Measurements from ENCODE around the gene PRKCZ.
A peak's percentile ranks its signal among the peaks of the same experiment; 100 is the strongest.

Gene PRKCZ

DNA sequence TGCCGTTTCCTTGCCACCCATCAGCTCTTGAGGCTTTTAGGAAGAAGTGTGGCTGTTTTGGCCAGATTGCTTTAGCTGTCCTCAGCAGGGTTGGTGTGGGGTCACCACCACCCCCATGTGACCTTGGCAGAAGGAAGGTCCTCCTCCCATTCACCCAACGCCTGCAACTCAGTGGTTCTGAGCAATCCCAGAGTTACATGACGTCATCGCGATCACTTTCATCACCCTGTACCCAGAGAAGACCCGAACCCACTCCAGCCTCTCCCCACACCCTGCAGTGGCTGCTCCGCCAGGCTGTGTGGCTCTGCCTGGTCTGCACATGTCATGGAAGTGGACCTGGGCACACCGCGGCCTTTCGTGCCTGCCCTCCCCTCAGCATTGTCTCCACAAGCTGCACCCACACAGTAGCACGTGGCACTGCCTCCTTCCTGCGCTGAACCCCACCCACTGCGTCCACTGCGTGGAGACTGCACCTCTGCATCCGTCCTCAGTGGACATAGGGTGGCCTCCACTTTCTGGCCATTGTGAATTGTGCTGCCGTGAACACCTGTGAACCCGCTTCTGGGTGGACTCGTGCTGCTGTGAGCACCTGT, 127.8 kb downstream of the PRKCZ start:
- DNase-seq (ENCODE audit: low read depth in 2 of 2) = no peak

DNA sequence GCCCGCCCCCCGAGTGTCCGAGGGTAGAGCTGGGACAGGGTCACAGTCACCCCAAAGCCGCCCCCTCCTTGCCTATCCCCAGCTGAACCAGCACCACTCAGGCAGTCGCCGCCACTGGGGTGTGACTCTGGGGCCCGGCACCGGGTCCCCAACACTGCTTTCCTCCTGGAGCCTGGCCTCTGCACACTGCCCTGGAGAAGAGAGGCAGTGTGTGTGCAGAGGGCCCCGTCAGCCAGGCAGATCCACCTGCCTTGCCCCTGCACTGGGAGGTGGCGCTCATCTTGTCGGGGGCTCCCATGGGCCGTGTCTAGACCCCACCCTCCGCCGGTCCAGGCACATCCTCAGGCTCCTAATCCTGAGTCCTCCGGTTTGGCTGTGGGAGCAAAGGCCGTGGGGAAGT, 128.7 kb downstream of the PRKCZ start:
- DNase-seq (ENCODE audit: low read depth in 2 of 2) = no peak

DNA sequence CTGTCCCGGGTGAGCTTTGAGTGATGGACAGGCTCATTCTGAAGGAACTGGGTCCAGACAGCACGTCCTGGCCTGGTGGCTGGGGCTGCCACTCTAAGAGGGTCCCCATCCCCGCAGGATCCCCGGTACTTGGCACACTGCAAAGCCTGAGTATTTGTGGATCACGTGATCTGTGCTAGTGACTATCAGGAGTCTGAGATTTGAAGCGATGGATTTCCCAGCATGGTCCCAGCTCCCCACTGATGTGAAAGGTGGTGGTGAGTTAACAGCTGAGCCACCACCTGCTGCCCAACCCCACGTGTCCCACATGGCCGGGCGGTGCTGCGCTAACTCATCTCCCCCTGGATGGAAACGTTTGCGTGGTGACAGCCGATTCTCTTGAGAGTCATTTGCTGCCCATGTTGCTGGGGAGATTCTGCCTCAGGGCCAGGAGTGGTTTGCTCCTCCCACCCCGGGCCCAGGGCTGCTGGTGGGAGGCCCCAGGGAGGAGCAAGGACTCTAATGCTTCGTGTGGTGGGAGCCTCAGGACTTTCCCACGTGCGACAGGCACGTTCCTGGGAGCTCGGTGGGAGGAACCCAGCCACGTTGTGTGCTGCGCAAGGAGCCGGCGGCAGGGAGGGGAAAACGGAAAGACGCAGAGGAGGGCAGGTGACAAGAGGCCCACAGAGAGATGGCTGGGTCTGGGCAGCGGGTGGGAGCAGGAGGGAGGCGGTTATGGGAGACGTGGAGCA, 129.2 kb downstream of the PRKCZ start:
- DNase-seq (ENCODE audit: low read depth in 2 of 2) = no peak

DNA sequence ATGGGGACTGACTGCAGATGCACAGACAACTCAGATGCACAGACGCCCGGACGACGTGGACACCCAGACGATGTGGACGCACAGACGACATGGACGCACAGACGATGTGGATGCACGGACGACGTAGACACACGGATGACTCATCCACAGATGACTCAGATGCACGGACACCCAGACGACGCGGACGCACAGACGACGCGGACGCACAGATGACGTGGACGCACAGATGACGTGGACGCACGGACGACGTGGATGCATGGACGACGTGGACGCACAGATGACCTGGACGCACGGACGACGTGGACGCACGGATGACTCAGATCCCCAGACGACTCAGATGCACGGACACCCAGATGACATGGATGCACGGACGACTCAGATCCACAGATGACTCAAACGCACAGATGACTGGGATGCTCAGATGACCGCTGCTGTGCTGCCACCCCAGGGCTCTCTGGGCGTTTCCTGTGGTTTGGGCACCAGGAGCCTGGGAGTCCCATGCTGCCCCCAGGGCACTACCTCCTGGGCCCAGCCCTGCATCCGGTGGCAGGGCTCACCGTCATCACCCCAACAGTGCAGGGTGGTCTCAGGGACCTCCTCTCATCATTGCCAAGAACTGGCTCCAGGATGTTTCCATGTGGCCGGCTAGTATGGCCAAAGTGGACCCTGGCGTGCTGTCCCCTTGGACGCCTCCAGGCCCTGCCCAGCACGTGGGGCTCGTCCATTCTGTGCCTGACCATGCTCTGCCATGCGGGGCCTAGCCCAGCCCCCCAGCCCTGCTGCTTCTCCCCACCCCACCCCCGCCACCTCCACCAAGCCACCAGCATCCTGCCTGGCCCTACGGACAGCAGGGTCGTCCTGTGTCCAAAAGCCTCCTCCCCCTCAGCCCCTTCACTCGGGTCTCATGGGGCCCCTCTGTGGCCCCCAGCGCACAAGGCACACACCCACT, 130.4 kb downstream of the PRKCZ start:
- DNase-seq (ENCODE audit: low read depth in 2 of 2) = no peak

DNA sequence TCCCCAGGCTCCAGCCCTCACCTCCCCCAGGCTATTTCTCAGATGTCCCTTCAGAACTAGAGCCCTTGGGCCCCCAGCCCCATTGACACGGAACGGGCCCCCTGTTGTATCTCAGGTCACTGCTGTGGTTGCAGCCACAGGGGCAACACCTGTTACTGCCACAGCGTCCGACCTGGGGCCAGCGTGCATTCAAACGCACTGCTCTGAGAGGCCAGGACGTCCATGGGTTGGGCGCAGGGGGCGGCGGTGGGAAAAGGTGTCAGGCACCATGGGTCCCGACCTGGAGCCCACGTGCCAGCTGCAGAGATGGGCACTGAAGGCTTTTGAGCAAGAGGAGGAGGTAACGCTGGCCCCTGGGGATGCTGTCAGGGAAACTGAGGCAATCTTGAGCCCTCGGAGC, 131.1 kb downstream of the PRKCZ start:
- no peak for DNase-seq (ENCODE audit: low read depth in 2 of 2)

DNA sequence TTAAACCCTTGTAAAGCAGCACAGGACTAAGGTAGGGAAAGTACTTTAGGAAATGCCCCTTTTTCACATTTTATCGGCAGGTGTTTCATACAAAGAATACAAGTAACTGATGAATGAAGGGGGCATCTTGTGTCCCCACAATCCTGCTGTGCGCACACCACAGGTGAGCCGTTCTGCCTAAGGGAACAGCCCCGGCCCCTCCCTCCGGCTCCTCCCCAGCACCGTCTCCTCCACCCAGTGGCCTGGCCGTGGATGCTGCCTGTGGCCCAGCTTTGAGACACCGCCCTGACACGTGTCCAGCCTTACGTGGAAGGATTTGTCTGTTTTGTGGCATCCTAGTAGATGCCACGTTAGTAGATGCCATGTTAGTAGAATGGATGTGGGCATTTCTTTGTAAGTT, 131.5 kb downstream of the PRKCZ start:
- DNase-seq (ENCODE audit: low read depth in 2 of 2) = no peak

DNA sequence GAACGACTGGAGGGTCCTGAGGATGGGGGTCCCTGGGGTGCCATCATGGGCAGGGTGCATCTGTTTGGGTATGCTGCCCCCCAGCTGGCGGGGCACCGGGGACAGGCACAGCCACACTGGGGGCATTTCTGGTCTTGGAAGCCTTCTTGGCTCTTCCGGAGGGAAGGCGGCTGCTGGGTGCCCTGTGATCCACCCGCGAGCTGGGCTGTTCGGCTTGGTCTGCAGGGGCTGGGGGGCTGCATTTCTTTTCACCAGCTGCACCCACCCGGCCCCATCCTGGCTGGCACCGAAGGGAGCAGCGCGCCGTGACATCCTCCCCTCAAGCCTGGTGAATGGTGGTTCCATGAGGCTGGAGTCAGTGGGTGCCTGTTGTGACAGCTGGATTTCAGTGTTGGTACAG, 132.2 kb downstream of the PRKCZ start:
- no peak for DNase-seq (ENCODE audit: low read depth in 2 of 2)

DNA sequence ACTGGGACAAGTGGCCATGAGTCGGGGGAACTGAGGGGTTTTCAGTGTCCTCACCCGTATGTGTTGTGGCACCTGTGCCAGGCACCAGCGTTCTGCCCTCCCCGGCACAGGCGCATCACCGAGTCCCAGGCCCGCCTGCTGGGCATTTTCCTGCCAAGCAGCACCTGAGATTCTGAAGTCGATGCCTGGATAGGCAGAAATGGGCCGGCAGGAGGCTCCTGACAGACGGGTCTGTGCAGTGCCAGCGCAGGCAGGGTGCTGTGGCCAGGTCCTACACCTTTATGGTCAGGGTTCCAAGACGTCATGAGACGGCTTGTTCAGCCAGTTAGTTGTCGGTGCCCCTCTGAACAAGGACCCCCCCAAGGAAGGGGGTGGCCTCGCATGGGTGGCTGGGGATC, 133.7 kb downstream of the PRKCZ start:
- DNase-seq (ENCODE audit: low read depth in 2 of 2) = no peak

DNA sequence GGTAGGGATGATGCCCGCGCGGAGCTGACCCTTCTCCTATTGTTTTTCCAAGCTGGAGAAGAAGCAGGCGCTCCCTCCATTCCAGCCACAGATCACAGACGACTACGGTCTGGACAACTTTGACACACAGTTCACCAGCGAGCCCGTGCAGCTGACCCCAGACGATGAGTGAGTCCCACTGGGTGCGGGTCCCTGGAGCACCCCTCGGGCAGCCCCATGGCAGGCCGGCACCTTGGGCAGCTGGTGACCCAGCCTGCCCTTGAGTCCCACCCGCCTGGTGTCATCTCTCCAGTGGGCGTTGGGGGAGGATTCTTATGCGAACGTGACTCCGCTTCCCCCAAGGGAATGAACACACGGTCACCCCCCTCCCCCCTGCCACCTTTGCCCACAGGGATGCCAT, 134.3 kb downstream of the PRKCZ start:
- no peak for DNase-seq (ENCODE audit: low read depth in 2 of 2)

DNA sequence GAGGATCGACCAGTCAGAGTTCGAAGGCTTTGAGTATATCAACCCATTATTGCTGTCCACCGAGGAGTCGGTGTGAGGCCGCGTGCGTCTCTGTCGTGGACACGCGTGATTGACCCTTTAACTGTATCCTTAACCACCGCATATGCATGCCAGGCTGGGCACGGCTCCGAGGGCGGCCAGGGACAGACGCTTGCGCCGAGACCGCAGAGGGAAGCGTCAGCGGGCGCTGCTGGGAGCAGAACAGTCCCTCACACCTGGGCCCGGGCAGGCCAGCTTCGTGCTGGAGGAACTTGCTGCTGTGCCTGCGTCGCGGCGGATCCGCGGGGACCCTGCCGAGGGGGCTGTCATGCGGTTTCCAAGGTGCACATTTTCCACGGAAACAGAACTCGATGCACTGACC, 134.7 kb downstream of the PRKCZ start:
- no peak for DNase-seq (ENCODE audit: low read depth in 2 of 2)

DNA sequence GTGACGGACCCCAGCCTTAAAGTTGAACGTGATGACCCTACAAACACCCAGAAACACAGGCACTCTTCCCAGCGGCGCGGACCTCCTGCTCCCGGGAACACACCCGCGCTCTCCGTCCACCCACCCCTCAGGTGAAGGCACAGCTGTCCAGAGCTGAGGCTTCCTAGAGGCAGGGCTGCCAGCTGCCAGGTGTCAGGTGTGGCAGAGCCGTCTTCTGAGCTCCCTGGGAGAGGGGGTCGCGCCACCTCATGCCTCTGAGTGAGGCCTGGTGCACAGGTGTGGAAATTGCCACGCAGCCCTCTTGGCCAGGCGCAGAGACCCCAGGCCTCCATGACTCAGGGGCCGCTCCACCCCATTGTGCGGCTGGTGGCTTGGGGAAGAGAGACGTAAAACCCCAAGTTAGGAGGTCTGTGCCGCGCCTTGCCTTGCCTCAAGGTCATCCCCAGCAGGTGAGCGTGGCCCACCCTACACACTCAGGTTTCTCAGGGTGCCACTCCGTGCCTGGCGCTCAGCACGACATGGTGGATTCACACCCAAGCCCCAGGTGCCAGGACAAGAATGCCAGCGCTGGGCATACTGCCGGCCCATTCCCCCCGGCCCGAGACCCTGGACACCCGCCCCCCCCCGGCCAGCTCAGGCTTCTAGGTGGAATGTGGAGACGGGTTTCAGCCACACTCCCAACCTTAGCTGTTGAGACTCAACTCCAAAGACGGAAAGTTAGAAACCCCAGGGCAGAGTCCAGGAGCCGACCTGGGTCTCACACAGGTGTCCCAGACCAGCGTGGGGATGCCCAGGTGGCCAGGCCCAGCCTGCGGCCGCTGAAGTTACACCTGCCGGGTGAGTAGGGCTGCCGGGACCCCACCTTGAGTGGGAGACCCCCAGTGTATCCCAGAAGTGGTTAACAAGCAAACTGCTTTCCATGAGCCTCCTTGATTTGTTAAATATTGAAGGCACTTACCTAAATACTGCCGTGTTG, 136.0 kb downstream of the PRKCZ start:
- no peak for DNase-seq (ENCODE audit: low read depth in 2 of 2)

DNA sequence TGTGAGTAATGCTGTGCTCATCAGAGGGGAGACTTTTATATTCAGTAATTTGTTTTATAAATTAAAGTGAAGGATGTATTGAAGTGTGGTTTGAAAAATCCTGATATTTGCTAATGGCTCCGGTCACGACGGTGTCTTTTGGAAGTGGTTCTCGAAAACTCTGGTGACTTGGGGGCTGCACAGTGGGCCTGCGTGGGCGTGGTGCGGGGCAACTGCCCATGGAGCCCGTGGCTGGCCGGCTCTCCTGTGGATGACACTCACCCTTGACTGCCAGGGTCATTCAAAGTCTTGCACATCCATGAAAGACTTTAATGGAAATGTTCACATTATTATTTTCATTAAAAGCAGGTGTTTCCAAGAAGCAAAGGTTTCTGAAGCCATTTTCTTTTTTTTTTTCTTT, 136.7 kb downstream of the PRKCZ start:
- no peak for DNase-seq (ENCODE audit: low read depth in 2 of 2)

DNA sequence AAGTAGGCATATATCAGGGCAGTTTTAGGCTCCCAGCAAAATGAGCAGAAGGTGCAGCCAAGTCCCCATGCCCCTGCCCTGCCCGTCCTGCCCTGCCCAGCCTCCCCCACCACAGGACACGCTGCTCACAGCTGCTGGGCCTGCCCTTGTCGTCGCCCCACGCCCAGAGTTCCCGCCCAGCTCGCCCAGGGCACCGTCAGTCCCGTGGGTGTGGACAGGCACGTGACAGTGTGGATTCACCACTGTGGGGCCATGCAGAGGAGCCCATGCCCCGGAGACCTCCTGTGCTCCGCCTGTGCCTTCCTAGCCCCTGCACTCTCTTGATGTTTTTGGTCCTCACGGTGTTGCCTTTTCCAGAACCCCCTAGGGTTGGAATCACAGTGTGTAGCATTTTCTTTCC, 137.4 kb downstream of the PRKCZ start:
- no peak for DNase-seq (ENCODE audit: low read depth in 2 of 2)

DNA sequence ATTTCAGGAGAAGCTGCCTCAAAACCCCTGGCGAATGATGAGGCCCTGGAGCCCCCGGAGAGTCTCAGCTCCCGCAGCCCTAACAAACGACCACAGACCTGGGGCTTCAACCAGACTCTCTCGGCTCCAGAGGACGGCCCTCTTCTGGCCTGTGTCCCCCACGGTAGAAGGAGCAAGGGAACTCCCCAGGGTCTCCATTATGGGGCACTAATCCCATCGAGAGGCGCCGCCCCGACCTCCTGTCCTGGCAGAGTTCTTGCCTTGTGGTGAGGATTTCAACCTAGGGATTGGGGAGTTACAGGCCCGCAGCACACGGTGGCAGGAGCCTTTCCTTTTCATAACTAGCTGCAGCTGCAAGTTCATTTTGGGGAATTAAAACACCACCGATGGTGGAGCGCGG, 138.1 kb downstream of the PRKCZ start:
- no peak for DNase-seq (ENCODE audit: low read depth in 2 of 2)

DNA sequence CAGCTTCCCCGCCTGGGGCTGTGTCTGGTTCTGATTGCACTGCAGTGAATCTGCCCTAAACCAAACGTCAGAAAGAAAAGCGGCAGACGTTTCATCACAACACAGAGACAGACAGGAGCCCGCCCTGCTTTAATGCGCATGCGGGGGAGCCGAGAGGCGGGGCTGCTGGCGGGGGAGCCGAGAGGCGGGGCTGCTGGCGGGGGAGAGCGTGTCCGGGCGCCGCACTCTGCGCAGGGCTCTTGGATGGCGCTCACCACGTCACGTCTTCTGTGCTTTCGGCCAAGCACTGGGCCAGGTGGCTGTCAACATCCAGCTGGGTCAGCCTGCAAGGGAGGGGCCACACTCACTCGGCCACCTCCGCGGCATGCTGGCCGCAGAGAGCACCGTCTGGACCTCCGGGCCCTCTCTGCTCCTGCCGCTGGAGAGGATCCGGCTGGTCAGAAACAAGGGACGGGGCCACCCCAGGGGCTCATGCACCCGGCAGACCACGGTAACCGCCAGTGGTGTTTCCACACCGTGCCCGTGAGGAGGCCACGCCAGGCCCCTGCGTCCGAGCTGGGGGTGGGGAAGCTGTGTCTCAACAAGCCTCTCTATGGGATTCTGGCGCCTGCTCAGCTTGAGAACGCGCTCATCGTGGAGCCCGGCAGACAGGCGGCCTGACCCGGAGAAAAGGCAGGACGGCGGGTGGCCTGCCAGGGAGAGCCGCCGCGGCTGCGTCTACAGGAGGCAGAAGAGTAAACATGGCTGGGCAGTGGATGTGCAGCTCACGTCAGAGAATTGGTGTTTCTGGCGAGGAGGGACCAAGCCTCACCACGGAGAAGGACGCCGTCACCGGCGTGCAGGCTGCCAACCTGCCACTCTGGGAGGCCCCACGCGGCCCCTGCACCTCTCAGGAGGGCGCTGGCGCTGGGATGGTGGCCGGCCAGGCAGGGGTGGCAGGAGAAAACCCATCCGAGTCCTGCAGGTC, 139.5 kb downstream of the PRKCZ start:
- peak; percentile 79 to 80 for DNase-seq (ENCODE audit: low read depth in 2 of 2)

DNA sequence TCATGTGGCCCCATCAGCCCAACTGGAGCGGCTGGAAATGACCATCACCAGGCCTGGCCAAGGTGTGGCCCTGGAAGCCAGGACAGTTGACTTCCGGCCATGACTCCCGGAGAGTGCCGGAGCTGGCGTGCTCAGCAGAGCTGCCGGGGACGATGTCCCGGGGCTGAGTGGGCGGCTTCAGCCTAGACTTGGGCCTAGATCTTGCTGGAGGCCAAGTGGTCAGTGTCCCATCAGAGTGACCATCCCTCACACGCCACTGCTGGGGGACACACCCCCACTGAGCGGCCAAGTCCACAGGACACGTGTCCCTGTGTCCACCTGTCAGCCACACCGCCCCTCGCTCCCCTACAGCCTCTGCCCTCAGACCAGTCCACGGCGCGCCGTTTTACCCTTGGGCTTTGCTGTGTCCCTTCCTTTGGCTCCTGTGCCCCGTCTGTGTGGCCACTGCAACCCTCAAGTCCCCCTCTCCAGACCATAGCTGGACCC, 140.3 kb downstream of the PRKCZ start:
- DNase-seq (ENCODE audit: low read depth in 2 of 2) = no peak

DNA sequence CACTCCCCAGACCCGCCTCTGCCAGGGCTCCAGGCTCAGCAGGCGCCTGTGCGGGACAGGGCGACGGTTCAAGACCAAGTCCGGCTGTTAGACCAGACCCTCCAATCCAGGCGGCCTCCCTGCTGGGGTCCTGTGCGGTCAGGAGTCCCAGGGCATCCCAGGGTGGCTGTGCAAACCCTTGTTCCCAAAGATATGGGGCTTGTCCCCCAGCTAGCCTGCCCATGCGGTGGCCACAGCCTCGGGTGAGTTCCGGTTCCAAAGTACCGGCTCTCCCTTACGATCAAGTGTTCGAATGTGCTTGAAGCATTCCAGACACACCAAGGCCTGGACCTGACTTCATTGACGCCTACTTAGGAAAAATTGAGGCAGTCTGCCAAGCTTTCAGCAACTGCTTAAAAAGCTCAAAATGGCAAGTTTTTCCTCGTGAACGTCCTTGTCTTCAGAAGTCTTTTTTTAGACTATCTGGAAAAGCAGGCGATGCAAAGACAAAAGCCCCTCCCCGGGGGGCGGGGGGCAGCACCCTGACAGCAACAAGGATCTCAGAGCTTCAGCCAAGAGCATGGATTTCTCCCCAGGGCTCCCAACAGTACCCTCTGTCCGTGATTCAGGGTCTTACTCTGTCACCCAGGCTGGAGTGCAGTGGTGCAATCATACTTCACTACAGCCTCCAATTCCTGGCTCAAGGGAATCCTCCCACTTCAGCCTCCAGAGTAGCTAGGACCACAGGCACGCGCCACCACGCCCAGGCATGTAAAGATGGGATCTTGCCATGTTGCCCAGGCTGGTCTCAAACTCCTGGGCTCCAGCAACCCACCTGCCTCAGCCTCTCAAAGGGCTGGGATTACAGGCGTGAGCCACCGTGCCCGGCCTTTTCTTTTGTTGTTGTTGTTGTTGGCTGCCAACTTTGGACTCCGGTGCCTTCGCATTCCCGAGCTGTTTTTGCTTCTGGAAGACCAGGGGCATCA, 142.1 kb downstream of the PRKCZ start:
- no peak for DNase-seq (ENCODE audit: low read depth in 2 of 2)

DNA sequence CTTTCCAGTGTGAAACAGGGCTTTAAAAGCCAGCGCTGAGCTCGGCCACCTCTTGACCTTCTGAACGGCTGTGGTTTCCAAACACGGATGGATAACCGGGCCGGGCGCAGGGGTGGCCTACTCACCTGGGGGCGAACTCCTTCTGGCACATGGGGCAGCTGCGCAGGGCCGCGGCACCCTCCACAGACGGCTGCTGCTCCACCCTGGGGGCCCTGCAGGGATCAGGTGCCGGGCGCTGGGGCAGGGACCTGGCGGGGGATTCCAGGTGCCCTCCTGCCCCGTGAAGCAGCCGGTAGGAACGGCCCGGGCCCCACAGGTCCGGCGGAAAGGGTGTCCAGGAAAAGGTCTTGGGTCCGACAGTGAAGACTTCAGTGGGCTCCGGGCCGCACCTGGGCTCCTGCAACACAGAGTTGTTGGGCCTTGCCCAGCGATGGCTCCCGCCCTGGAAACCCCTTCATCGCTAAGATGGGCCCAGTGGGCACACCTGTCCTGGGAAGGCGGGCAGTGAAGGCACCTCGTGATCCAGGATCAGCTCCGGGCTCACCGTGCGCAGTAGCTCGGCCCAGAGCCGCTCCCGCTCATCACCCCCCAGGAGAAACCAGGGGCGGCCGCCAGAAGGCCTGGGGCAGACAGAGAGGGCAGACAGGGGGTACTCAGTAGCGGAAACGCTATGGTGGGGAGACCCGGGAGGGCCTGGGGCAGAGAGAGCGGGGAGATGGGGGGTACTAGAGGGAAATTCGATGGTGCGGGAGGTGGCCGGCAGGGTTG, 143.5 kb downstream of the PRKCZ start:
- no peak for DNase-seq (ENCODE audit: low read depth in 2 of 2)
